MM.1S (cell line): ENCODE data around the gene VGLL4.

Experiments
- DNase-seq: peaks from one replicate; pipeline ENCODE4 v3.0.0-alpha.2; 2015
- H2AFZ ChIP-seq: fragments of 300-600 bp; sonication (generic); 2 replicates; pipeline ENCODE4 v1.6.0; 2016; ENCODE audit warnings: antibody characterized with exemption, low read length
- H3F3A ChIP-seq: fragments of 300-600 bp; sonication (generic); 2 replicates; pipeline ENCODE4 v1.6.1; 2016; ENCODE audit warnings: mild to moderate bottlenecking, antibody characterized with exemption, low read length, moderate library complexity, mixed read lengths; ENCODE audit not compliant: insufficient read depth
- H3K27ac ChIP-seq: fragments of 300-600 bp; sonication (generic); 2 replicates; pipeline ENCODE4 v1.5.1; 2016; ENCODE audit warnings: mild to moderate bottlenecking, low read length
- H3K27me3 ChIP-seq: fragments of 300-600 bp; sonication (generic); replicated peaks from 2 replicates; pipeline ENCODE4 v1.6.0; 2016; ENCODE audit warnings: low read length; ENCODE audit not compliant: insufficient read depth
- H3K36me3 ChIP-seq: fragments of 300-600 bp; sonication (generic); replicated peaks from 2 replicates; pipeline ENCODE4 v1.6.1; 2016; ENCODE audit warnings: mild to moderate bottlenecking, low read length, mixed read lengths; ENCODE audit not compliant: insufficient read depth
- H3K4me1 ChIP-seq: fragments of 300-600 bp; sonication (generic); 2 replicates; pipeline ENCODE4 v1.6.1; 2016; ENCODE audit warnings: low read length, mixed read lengths
- H3K4me2 ChIP-seq: fragments of 300-600 bp; sonication (generic); 2 replicates; pipeline ENCODE4 v1.6.0; 2016; ENCODE audit warnings: low read depth, low read length
- H3K4me3 ChIP-seq: fragments of 300-600 bp; sonication (generic); 2 replicates; pipeline ENCODE4 v1.5.1; 2016; ENCODE audit warnings: low read length, mixed read lengths
- H3K79me2 ChIP-seq: fragments of 300-600 bp; sonication (generic); 2 replicates; pipeline ENCODE4 v1.6.1; 2016; ENCODE audit warnings: mixed run types, low read length, mixed read lengths
- H3K9ac ChIP-seq: fragments of 300-600 bp; sonication (generic); 2 replicates; pipeline ENCODE4 v1.6.1; 2016; ENCODE audit warnings: low read length, mixed read lengths
- H3K9me2 ChIP-seq: fragments of 300-600 bp; sonication (generic); replicated peaks from 2 replicates; pipeline ENCODE4 v1.6.1; 2016; ENCODE audit warnings: mild to moderate bottlenecking, low read length, mixed read lengths; ENCODE audit not compliant: insufficient read depth
- H3K9me3 ChIP-seq: fragments of 300-600 bp; sonication (generic); replicated peaks from 2 replicates; pipeline ENCODE4 v1.6.1; 2016; ENCODE audit warnings: mild to moderate bottlenecking, low read length, mixed read lengths; ENCODE audit not compliant: insufficient read depth
- H4K20me1 ChIP-seq: fragments of 300-600 bp; sonication (generic); 2 replicates; pipeline ENCODE4 v1.6.1; 2016; ENCODE audit warnings: mild to moderate bottlenecking, low read length, moderate library complexity, mixed read lengths; ENCODE audit not compliant: insufficient read depth
- CTCF ChIP-seq: fragments of 300-600 bp; sonication (generic); IDR thresholded peaks from 2 replicates; pipeline ENCODE4 v1.5.1; 2016; ENCODE audit warnings: antibody characterized with exemption, low read length, mixed read lengths
- EZH2 ChIP-seq: fragments of 300-600 bp; sonication (generic); optimal IDR thresholded peaks from 2 replicates; pipeline ENCODE3; 2017; ENCODE audit warnings: low read depth, mild to moderate bottlenecking, antibody characterized with exemption, low read length, mixed read lengths
- EZH2phosphoT487 ChIP-seq: fragments of 300-600 bp; sonication (generic); IDR thresholded peaks from 2 replicates; pipeline ENCODE4 v1.6.1; 2018; ENCODE audit warnings: antibody characterized with exemption, low read length

Gene VGLL4

GRCh38 chr3:11602239-11602840 is 41.4 kb downstream of the VGLL4 start:
- Histone ChIP-seq H2AFZ (no peak overlapping the region), H3K4me3 (no peak overlapping the region), H3K27ac (no peak overlapping the region), H3K9me2 (no peaks in the 10 kb centered on the region), H3K79me2 (peaks cover 22% of the 10 kb centered on the region), H4K20me1 (no peaks in the 10 kb centered on the region), H3K9ac (no peak overlapping the region), H3K9me3 (no peaks in the 10 kb centered on the region; the same call in 1 of the 2 replicates), H3K4me1 (no peaks in the 10 kb centered on the region), H3F3A (no peaks in the 10 kb centered on the region), H3K27me3 (no peaks in the 10 kb centered on the region), H3K36me3 (no peaks in the 10 kb centered on the region; the same call in 1 of the 2 replicates), H3K4me2 (no peak overlapping the region)
- TF ChIP-seq EZH2phosphoT487 (no peak), CTCF (no peak), EZH2 (no peak)
- no peak for DNase-seq

GRCh38 chr3:11601446-11602238 is 42.1 kb downstream of the VGLL4 start:
- no peak for DNase-seq
- H4K20me1 ChIP-seq = no peaks in the 10 kb centered on the region
- no peak for TF ChIP-seq CTCF
- no peaks in the 10 kb centered on the region; the same call in 1 of the 2 replicates for H3K9me3 ChIP-seq
- H3K9me2 ChIP-seq = no peaks in the 10 kb centered on the region
- H3F3A ChIP-seq = no peaks in the 10 kb centered on the region
- no peak overlapping the region for H3K4me2 ChIP-seq
- H3K4me1 ChIP-seq = no peaks in the 10 kb centered on the region
- H3K27me3 ChIP-seq = no peaks in the 10 kb centered on the region
- H3K4me3 ChIP-seq = no peak overlapping the region
- H3K36me3 ChIP-seq = no peaks in the 10 kb centered on the region; the same call in 1 of the 2 replicates
- no peak overlapping the region for H3K27ac ChIP-seq
- no peak overlapping the region for H3K9ac ChIP-seq
- H2AFZ ChIP-seq = no peak overlapping the region
- peaks cover 24% of the 10 kb centered on the region for H3K79me2 ChIP-seq

GRCh38 chr3:11600501-11601282 is 43.0 kb downstream of the VGLL4 start:
- Histone ChIP-seq H2AFZ (no peak overlapping the region), H3K79me2 (peaks cover 26% of the 10 kb centered on the region), H3K27ac (no peak overlapping the region), H3K9ac (no peak overlapping the region), H3K4me1 (no peaks in the 10 kb centered on the region), H4K20me1 (no peaks in the 10 kb centered on the region), H3K27me3 (no peaks in the 10 kb centered on the region), H3K4me2 (no peak overlapping the region), H3K36me3 (no peaks in the 10 kb centered on the region; the same call in 1 of the 2 replicates), H3K9me3 (no peaks in the 10 kb centered on the region; the same call in 1 of the 2 replicates), H3K9me2 (no peaks in the 10 kb centered on the region), H3F3A (no peaks in the 10 kb centered on the region), H3K4me3 (no peak overlapping the region)
- TF ChIP-seq EZH2 = no peak
- no peak for TF ChIP-seq CTCF
- TF ChIP-seq EZH2phosphoT487 = no peak
- no peak for DNase-seq
